SK-N-DZ (cell line): Measurements from ENCODE around the gene GNG14. TPM values are rescaled to one million over a fixed set of nuclear protein-coding genes. Genes with fewer than 3 reads are reported as not detected.
"Not testable (repeated sequence)": the region's sequence is repeated elsewhere in the genome, so short reads cannot be mapped to it uniquely, and the experiment has no call there.

ENCODE experiments used
- DNase-seq: peaks from one replicate; pipeline ENCODE4 v3.0.0-alpha.2; 2015; ENCODE audit warnings: low spot score
- polyA plus RNA-seq, 2 experiments: library from polyadenylated mRNA; depleted of rRNA; stranded (reverse); fragments of >200 nt; gene quantifications; 2 replicates each; pipeline ENCODE4 v1.2.3, GENCODE V29; 2014

The GNG14 gene
- not detected in 2 replicates for polyA plus RNA-seq (2014; cell fraction: cytosol; rRNA removed)
- polyA plus RNA-seq (2014; cell fraction: nucleus; rRNA removed) = not detected in 2 replicates

- no peak for DNase-seq
These were observed at the start of gene GNG14 for GRCh38 chr19:12687496-12688196. Gene GNG14, plus strand, starts transcription at chr19:12687998. Its CDS starts 51 bp downstream, at chr19:12688049.

GRCh38 chr19:12638611-12639182 is 49.1 kb upstream of the GNG14 start:
- no peak for DNase-seq

- peak; percentile 73 for DNase-seq
These were observed 47.7 kb upstream of the GNG14 start for GRCh38 chr19:12639901-12640613.

- no peak for DNase-seq
These were observed 46.3 kb upstream of the GNG14 start for GRCh38 chr19:12641456-12641855.

- no peak for DNase-seq
These were observed 45.3 kb upstream of the GNG14 start for GRCh38 chr19:12642506-12642905.

- not testable (repeated sequence) for DNase-seq
These were observed 44.1 kb upstream of the GNG14 start for GRCh38 chr19:12643716-12644115.

- DNase-seq = no peak
These were observed 41.2 kb upstream of the GNG14 start for GRCh38 chr19:12646551-12646950.

- DNase-seq = no peak
These were observed 40.8 kb upstream of the GNG14 start for GRCh38 chr19:12647047-12647446.

GRCh38 chr19:12647490-12648071 is 40.2 kb upstream of the GNG14 start:
- no peak for DNase-seq

- DNase-seq = no peak
These were observed 39.7 kb upstream of the GNG14 start for GRCh38 chr19:12648088-12648487.

- DNase-seq = no peak
These were observed 37.9 kb upstream of the GNG14 start for GRCh38 chr19:12649941-12650340.

GRCh38 chr19:12652219-12652618 is 35.6 kb upstream of the GNG14 start:
- DNase-seq = no peak

GRCh38 chr19:12655546-12655945 is 32.3 kb upstream of the GNG14 start:
- DNase-seq = no peak

- no peak for DNase-seq
These were observed 30.8 kb upstream of the GNG14 start for GRCh38 chr19:12656899-12657571.

GRCh38 chr19:12657966-12658365 is 29.8 kb upstream of the GNG14 start:
- DNase-seq = no peak

GRCh38 chr19:12660980-12661379 is 26.8 kb upstream of the GNG14 start:
- DNase-seq = no peak

- DNase-seq = no peak
These were observed 23.2 kb upstream of the GNG14 start for GRCh38 chr19:12664406-12665280.

- DNase-seq = no peak
These were observed 22.6 kb upstream of the GNG14 start for GRCh38 chr19:12665281-12665573.

- DNase-seq = no peak
These were observed 22.0 kb upstream of the GNG14 start for GRCh38 chr19:12665671-12666264.

- DNase-seq = peak; percentile 74
These were observed 21.3 kb upstream of the GNG14 start, which contains the start of the genes MAN2B1 and WDR83 for GRCh38 chr19:12666265-12667048. Gene MAN2B1, minus strand, starts transcription at chr19:12666742. Its CDS starts 41 bp downstream, at chr19:12666701. Gene WDR83, plus strand, starts transcription at chr19:12666807. Its CDS starts 2,984 bp downstream, at chr19:12669791.
